Astrocyte (in vitro differentiated cells and primary cell): Measurements from ENCODE around the gene CHD6. TPM values are rescaled to one million over a fixed set of nuclear protein-coding genes. Genes with fewer than 3 reads are reported as not detected.

ENCODE experiments used
- DNase-seq: peaks from one replicate; pipeline ENCODE4 v3.0.0-alpha.2; 2010; ENCODE audit warnings: low read depth
- FAIRE-seq: peaks from 2 replicates; lab custom pipeline; 2011; peaks lifted over from hg19 to GRCh38; lab: Jason Lieb, UNC
- H2AFZ ChIP-seq: 2 replicates; pipeline ENCODE4 v1.6.0; 2012; ENCODE audit warnings: low read depth, low read length, inconsistent platforms
- H3K27ac ChIP-seq: 2 replicates; pipeline ENCODE4 v1.5.1; 2011; ENCODE audit warnings: low read depth, low read length, inconsistent platforms
- H3K27me3 ChIP-seq: 2 replicates; pipeline ENCODE4 v1.6.0; 2011; ENCODE audit warnings: low read length, inconsistent platforms; ENCODE audit not compliant: insufficient read depth
- H3K36me3 ChIP-seq: 2 replicates; pipeline ENCODE4 v1.5.1; 2011; ENCODE audit warnings: low read length, inconsistent platforms; ENCODE audit not compliant: insufficient read depth
- H3K4me1 ChIP-seq: 2 replicates; pipeline ENCODE4 v1.5.1; 2011; ENCODE audit warnings: low read length, inconsistent platforms; ENCODE audit not compliant: insufficient read depth
- H3K4me2 ChIP-seq: 2 replicates; pipeline ENCODE4 v1.6.0; 2012; ENCODE audit warnings: low read length, inconsistent platforms
- H3K4me3 ChIP-seq: 2 replicates; pipeline ENCODE4 v1.5.1; 2011; ENCODE audit warnings: low read depth, mild to moderate bottlenecking, low read length, inconsistent platforms; ENCODE audit not compliant: insufficient read depth
- H3K79me2 ChIP-seq: 2 replicates; pipeline ENCODE4 v1.6.0; 2012; ENCODE audit warnings: mild to moderate bottlenecking, low read length, inconsistent platforms; ENCODE audit not compliant: insufficient read depth
- H3K9ac ChIP-seq: 2 replicates; pipeline ENCODE4 v1.6.0; 2012; ENCODE audit warnings: mild to moderate bottlenecking, low read length, inconsistent platforms
- H3K9me3 ChIP-seq: 2 replicates; pipeline ENCODE4 v1.5.1; 2012; ENCODE audit warnings: low read depth, mild to moderate bottlenecking, low read length, inconsistent platforms; ENCODE audit not compliant: insufficient read depth
- H4K20me1 ChIP-seq: 2 replicates; pipeline ENCODE4 v1.6.0; 2012; ENCODE audit warnings: low read length, inconsistent platforms; ENCODE audit not compliant: insufficient read depth
- H3K27ac Mint-ChIP-seq: one replicate; pipeline ENCODE4 v1.8.0; 2021; ENCODE audit warnings: mild to moderate bottlenecking, mixed read lengths; ENCODE audit not compliant: unreplicated experiment
- H3K27me3 Mint-ChIP-seq: one replicate; pipeline ENCODE4 v1.8.0; 2021; ENCODE audit warnings: low read depth, mixed read lengths; ENCODE audit not compliant: unreplicated experiment
- H3K36me3 Mint-ChIP-seq: one replicate; pipeline ENCODE4 v1.8.0; 2021; ENCODE audit warnings: low read depth, mixed read lengths; ENCODE audit not compliant: unreplicated experiment
- H3K4me1 Mint-ChIP-seq: one replicate; pipeline ENCODE4 v1.8.0; 2021; ENCODE audit warnings: low read depth, mixed read lengths; ENCODE audit not compliant: unreplicated experiment
- H3K4me3 Mint-ChIP-seq: one replicate; pipeline ENCODE4 v1.8.0; 2021; ENCODE audit warnings: mild to moderate bottlenecking, moderate library complexity, mixed read lengths; ENCODE audit not compliant: unreplicated experiment
- H3K9me3 Mint-ChIP-seq: one replicate; pipeline ENCODE4 v1.8.0; 2021; ENCODE audit warnings: mild to moderate bottlenecking, mixed read lengths; ENCODE audit not compliant: unreplicated experiment
- EZH2 ChIP-seq: IDR thresholded peaks from 2 replicates; pipeline ENCODE4 v1.6.1; 2012; ENCODE audit warnings: mild to moderate bottlenecking, low read length, inconsistent platforms; ENCODE audit not compliant: insufficient read depth
- total RNA-seq: library from RNA; stranded (reverse); gene quantifications from 2 replicates; pipeline ENCODE4 v1.2.1, GENCODE V29; 2021
- TF ChIP-seq, protein P1 (sequence below): IDR thresholded peaks from 2 replicates; pipeline ENCODE4 v1.5.1; 2011; ENCODE audit warnings: low read depth, mild to moderate bottlenecking, inconsistent platforms, low read length, moderate library complexity; ENCODE audit not compliant: insufficient read depth

Gene CHD6
- total RNA-seq, 1 donor from 2014 or later: 44.7 TPM

DNA sequence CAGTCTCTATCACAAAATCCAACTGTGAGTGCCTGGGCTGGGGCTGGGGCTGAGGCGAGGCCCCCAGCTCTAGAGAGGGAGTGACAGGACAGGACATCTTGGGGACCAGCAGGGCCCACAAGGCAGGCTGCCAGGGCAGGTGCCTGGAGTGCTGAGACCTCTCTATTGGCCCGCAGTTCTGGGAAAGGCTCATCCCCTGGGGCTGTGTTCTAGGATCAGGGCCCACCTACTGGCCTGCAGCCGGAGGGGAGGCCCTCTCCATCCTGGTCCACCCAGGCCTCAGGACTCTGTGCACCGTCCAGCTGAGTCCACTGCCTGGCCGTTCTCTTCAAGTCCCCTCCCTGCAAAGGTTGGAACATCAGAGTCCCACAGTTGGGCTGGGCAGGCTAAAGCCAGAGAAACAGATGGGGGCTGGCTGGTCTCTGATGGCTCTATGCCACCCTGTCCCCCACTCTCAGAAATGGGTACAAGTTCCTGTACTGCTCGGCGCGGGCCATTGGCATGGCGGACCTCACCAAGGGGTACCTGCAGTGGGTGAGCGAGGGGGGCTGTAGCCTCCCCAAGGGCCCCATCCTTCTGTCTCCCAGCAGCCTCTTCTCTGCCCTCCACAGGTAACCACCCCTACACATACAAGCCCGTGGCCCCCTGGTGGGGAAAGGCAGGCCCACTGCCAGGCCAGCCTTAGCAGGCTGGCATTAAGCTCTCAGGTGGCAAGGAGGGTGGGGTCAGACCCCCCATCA, 260.6 kb downstream of the CHD6 start:
- Histone ChIP-seq H3K4me2 (no peak overlapping the region), H3K27me3 (no peaks in the 10 kb centered on the region), H4K20me1 (no peaks in the 10 kb centered on the region), H3K79me2 (no peaks in the 10 kb centered on the region), H3K9me3 (no peaks in the 10 kb centered on the region), H3K4me3 (no peak overlapping the region), H3K27ac (no peak overlapping the region), H2AFZ (no peak overlapping the region), H3K9ac (no peak overlapping the region), H3K4me1 (no peaks in the 10 kb centered on the region), H3K36me3 (no peaks in the 10 kb centered on the region)
- Mint-ChIP-seq H3K4me3 (no peak overlapping the region), H3K9me3 (no peaks in the 10 kb centered on the region), H3K27ac (no peak overlapping the region), H3K4me1 (no peaks in the 10 kb centered on the region), H3K36me3 (peaks cover 40% of the 10 kb centered on the region), H3K27me3 (no peaks in the 10 kb centered on the region)
- DNase-seq (no peak), FAIRE-seq (no peak)
- TF ChIP-seq EZH2: no peak
- TF ChIP-seq, protein P1, sequence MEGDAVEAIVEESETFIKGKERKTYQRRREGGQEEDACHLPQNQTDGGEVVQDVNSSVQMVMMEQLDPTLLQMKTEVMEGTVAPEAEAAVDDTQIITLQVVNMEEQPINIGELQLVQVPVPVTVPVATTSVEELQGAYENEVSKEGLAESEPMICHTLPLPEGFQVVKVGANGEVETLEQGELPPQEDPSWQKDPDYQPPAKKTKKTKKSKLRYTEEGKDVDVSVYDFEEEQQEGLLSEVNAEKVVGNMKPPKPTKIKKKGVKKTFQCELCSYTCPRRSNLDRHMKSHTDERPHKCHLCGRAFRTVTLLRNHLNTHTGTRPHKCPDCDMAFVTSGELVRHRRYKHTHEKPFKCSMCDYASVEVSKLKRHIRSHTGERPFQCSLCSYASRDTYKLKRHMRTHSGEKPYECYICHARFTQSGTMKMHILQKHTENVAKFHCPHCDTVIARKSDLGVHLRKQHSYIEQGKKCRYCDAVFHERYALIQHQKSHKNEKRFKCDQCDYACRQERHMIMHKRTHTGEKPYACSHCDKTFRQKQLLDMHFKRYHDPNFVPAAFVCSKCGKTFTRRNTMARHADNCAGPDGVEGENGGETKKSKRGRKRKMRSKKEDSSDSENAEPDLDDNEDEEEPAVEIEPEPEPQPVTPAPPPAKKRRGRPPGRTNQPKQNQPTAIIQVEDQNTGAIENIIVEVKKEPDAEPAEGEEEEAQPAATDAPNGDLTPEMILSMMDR: no peak

DNA sequence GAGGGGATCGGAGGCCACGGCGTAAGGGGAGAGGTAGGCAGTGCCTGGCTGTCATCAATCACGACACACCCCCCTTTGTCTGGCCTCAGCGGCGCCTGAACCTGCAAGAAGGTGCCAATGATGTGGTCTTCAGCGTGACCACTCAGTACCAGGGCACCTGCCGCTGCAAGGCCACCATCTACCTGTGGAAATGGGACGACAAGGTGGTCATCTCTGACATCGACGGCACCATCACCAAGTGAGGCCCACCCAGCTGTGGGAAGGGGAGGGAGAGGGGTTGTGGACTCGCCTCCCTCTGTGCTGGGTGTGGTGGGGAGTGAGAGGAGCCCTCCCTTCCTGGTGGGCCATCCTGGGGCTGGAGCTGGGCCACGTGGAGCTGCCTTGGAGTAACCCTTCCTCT, 261.2 kb downstream of the CHD6 start:
- H3K4me3 Mint-ChIP-seq: no peak overlapping the region
- H2AFZ ChIP-seq: no peak overlapping the region
- H3K27ac ChIP-seq: no peak overlapping the region
- H3K9ac ChIP-seq: no peak overlapping the region
- H3K4me2 ChIP-seq: no peak overlapping the region
- H3K36me3 Mint-ChIP-seq: peaks cover 40% of the 10 kb centered on the region
- no peak overlapping the region for H3K27ac Mint-ChIP-seq
- DNase-seq: no peak
- no peak overlapping the region for H3K4me3 ChIP-seq
- TF ChIP-seq, protein P1: no peak
- TF ChIP-seq EZH2: no peak
- H3K27me3 Mint-ChIP-seq: no peaks in the 10 kb centered on the region
- no peaks in the 10 kb centered on the region for H3K9me3 Mint-ChIP-seq
- H3K36me3 ChIP-seq: no peaks in the 10 kb centered on the region
- no peaks in the 10 kb centered on the region for H3K4me1 ChIP-seq
- no peaks in the 10 kb centered on the region for H3K27me3 ChIP-seq
- H3K9me3 ChIP-seq: no peaks in the 10 kb centered on the region
- no peaks in the 10 kb centered on the region for H3K4me1 Mint-ChIP-seq
- H4K20me1 ChIP-seq: no peaks in the 10 kb centered on the region
- H3K79me2 ChIP-seq: no peaks in the 10 kb centered on the region
- FAIRE-seq: no peak

DNA sequence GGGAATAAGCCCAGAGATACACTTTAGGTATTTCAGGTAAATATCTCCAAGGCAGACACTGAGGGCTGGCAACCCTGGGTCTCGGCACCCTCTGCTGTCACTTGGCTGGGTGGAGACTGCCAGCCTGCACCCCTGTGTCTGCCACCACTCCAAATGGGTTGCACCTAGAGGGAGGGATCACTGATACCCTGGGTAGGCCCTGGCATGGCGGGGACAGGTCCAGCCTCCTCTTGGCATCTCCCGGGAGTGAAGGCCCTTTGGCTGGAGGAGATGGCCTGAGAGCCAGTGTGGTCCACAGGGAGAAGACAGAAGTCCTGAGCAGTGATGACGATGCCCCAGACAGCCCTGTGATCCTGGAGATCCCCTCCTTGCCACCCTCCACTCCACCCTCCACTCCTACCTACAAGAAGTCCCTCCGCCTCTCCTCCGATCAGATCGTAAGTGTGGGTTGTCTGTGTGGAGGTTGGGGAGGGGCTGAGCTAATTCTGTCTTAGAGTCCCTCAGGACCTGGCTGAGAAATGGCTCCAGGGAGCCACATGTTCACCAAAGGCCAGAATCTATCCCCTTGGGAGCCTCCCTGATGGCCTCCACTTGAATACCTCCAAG, 262.5 kb downstream of the CHD6 start:
- no peak for DNase-seq
- no peak overlapping the region for H3K4me2 ChIP-seq
- no peak for FAIRE-seq
- no peaks in the 10 kb centered on the region for H3K27me3 ChIP-seq
- H3K4me1 Mint-ChIP-seq: no peaks in the 10 kb centered on the region
- H3K27ac ChIP-seq: no peak overlapping the region
- H3K4me3 ChIP-seq: no peak overlapping the region
- no peaks in the 10 kb centered on the region for H3K27me3 Mint-ChIP-seq
- no peaks in the 10 kb centered on the region for H3K9me3 Mint-ChIP-seq
- H3K9ac ChIP-seq: no peak overlapping the region
- H3K36me3 ChIP-seq: no peaks in the 10 kb centered on the region
- H3K36me3 Mint-ChIP-seq: peaks cover 46% of the 10 kb centered on the region
- no peak overlapping the region for H3K27ac Mint-ChIP-seq
- H2AFZ ChIP-seq: no peak overlapping the region
- no peaks in the 10 kb centered on the region for H3K79me2 ChIP-seq
- H3K4me3 Mint-ChIP-seq: no peak overlapping the region
- no peaks in the 10 kb centered on the region for H4K20me1 ChIP-seq
- H3K9me3 ChIP-seq: no peaks in the 10 kb centered on the region
- TF ChIP-seq, protein P1: no peak
- no peak for TF ChIP-seq EZH2
- no peaks in the 10 kb centered on the region for H3K4me1 ChIP-seq
